ENCODE data around the gene ASAP2.

Gene ASAP2

GRCh38 chr2:9405636-9406035 is 199.0 kb downstream of the ASAP2 start:
- no peak overlapping the region for H3K4me3 ChIP-seq (ENCODE audit: low read depth, low read length)
- TF ChIP-seq, protein P1, sequence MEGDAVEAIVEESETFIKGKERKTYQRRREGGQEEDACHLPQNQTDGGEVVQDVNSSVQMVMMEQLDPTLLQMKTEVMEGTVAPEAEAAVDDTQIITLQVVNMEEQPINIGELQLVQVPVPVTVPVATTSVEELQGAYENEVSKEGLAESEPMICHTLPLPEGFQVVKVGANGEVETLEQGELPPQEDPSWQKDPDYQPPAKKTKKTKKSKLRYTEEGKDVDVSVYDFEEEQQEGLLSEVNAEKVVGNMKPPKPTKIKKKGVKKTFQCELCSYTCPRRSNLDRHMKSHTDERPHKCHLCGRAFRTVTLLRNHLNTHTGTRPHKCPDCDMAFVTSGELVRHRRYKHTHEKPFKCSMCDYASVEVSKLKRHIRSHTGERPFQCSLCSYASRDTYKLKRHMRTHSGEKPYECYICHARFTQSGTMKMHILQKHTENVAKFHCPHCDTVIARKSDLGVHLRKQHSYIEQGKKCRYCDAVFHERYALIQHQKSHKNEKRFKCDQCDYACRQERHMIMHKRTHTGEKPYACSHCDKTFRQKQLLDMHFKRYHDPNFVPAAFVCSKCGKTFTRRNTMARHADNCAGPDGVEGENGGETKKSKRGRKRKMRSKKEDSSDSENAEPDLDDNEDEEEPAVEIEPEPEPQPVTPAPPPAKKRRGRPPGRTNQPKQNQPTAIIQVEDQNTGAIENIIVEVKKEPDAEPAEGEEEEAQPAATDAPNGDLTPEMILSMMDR (IDR thresholded peaks at IDR 0.05; ENCODE audit: borderline replicate concordance, insufficient read depth, low read depth, low read length), result no peak

- TF ChIP-seq, protein P1 (IDR thresholded peaks at IDR 0.05; ENCODE audit: borderline replicate concordance, insufficient read depth, low read depth, low read length), result no peak
- no peak overlapping the region for H3K4me3 ChIP-seq (ENCODE audit: low read depth, low read length)
These were observed 200.1 kb downstream of the ASAP2 start for GRCh38 chr2:9406529-9407362.

GRCh38 chr2:9407363-9407811 is 200.8 kb downstream of the ASAP2 start:
- no peak overlapping the region for H3K4me3 ChIP-seq (ENCODE audit: low read depth, low read length)
- TF ChIP-seq, protein P1 (IDR thresholded peaks at IDR 0.05; ENCODE audit: borderline replicate concordance, insufficient read depth, low read depth, low read length), result no peak

GRCh38 chr2:9408641-9409151 is 202.1 kb downstream of the ASAP2 start:
- H3K4me3 ChIP-seq (ENCODE audit: low read depth, low read length), result no peak overlapping the region
- TF ChIP-seq, protein P1 (IDR thresholded peaks at IDR 0.05; ENCODE audit: borderline replicate concordance, insufficient read depth, low read depth, low read length), result no peak

DNA sequence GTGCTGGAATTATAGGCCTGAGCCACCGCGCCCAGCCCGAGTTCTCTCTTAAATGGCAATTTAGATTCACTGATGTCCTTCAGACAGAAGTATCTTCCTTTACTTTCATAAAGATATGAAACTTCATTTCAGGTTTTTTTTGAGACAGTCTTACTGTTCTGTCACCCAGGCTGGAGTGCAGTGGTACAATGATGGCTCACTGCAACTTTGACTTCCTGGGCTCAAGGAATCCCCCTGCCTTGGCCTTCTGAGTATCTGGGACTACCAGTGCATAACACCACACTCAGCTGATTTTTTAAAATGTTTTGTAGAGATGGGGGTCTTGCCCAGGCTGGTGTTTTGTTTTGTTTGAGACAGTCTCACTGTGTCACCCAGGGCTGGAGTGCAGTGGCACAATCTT is 203.5 kb downstream of the ASAP2 start:
- TF ChIP-seq, protein P1 (IDR thresholded peaks at IDR 0.05; ENCODE audit: borderline replicate concordance, insufficient read depth, low read depth, low read length), result no peak

DNA sequence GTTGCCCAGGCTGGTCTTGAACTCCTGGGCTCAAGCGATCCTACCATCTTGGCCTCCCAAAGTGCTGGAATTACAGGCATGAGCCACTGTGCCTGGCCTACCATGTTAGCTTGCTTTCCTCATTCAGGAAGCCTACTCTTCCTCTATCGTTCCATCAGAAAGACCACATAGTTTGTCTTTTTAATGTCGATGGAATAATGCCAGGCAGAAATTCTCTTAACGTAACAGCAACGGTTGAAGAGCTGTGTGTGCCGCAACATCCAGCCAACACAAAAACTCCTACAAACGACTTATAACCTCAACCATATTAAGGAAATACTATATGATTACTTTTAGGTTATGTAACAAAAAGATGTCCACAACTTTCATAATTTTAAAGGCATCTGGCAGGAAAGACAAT is 206.2 kb downstream of the ASAP2 start:
- no peak overlapping the region for H3K4me3 ChIP-seq (ENCODE audit: low read depth, low read length)
- TF ChIP-seq, protein P1 (IDR thresholded peaks at IDR 0.05; ENCODE audit: borderline replicate concordance, insufficient read depth, low read depth, low read length), result no peak

More for the DNA sequence above, 203.5 kb downstream of the ASAP2 start:
- H3K4me3 ChIP-seq (ENCODE audit: low read depth, low read length), result no peak overlapping the region

Measured in GM12875 (cell line).